Daoy (cell line): Measurements from ENCODE around the gene HFE. TPM values are rescaled to one million over a fixed set of nuclear protein-coding genes. Genes with fewer than 3 reads are reported as not detected.
"Not testable (repeated sequence)": the region's sequence is repeated elsewhere in the genome, so short reads cannot be mapped to it uniquely, and the experiment has no call there.

ENCODE experiments used
- DNase-seq: peaks from one replicate; pipeline ENCODE4 v3.0.0-alpha.2; 2015; ENCODE audit warnings: low read depth
- total RNA-seq: library from RNA; depleted of rRNA; stranded (reverse); fragments of >200 nt; shearing (Covaris generic); gene quantifications from 2 replicates; pipeline ENCODE4 v1.2.3, GENCODE V29; 2014; rRNA removed

The HFE gene, protein sequence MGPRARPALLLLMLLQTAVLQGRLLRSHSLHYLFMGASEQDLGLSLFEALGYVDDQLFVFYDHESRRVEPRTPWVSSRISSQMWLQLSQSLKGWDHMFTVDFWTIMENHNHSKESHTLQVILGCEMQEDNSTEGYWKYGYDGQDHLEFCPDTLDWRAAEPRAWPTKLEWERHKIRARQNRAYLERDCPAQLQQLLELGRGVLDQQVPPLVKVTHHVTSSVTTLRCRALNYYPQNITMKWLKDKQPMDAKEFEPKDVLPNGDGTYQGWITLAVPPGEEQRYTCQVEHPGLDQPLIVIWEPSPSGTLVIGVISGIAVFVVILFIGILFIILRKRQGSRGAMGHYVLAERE
- total RNA-seq = 1.5 and 2.0 TPM in 2 replicates

DNA sequence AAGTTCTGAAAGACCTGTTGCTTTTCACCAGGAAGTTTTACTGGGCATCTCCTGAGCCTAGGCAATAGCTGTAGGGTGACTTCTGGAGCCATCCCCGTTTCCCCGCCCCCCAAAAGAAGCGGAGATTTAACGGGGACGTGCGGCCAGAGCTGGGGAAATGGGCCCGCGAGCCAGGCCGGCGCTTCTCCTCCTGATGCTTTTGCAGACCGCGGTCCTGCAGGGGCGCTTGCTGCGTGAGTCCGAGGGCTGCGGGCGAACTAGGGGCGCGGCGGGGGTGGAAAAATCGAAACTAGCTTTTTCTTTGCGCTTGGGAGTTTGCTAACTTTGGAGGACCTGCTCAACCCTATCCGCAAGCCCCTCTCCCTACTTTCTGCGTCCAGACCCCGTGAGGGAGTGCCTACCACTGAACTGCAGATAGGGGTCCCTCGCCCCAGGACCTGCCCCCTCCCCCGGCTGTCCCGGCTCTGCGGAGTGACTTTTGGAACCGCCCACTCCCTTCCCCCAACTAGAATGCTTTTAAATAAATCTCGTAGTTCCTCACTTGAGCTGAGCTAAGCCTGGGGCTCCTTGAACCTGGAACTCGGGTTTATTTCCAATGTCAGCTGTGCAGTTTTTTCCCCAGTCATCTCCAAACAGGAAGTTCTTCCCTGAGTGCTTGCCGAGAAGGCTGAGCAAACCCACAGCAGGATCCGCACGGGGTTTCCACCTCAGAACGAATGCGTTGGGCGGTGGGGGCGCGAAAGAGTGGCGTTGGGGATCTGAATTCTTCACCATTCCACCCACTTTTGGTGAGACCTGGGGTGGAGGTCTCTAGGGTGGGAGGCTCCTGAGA, at the start of gene HFE:
HFE (plus strand) TSS at position 146 of the 832 bp plus-strand sequence; CDS start at position 158, 12 bp downstream.
- peak; percentile 74 for DNase-seq

DNA sequence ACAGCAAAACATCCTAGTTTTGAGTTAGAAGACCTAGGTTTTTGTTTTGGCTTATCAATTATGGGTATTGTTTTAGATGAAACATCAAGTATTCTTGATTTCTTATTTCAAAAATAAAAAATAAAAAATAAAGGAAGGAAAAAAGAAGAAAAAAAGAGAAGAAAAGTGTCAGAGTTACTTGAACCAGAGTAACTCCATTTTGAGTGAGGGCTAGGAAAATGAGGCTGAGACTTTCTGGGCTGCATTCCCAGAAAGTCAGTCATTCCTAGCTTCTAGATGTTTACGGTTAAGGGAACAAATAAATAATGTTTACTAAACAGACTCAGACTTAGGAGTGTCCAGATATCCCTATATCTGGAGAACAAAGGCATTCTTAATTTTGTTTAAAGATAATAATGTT, 45.3 kb upstream of the HFE start:
- no peak for DNase-seq

DNA sequence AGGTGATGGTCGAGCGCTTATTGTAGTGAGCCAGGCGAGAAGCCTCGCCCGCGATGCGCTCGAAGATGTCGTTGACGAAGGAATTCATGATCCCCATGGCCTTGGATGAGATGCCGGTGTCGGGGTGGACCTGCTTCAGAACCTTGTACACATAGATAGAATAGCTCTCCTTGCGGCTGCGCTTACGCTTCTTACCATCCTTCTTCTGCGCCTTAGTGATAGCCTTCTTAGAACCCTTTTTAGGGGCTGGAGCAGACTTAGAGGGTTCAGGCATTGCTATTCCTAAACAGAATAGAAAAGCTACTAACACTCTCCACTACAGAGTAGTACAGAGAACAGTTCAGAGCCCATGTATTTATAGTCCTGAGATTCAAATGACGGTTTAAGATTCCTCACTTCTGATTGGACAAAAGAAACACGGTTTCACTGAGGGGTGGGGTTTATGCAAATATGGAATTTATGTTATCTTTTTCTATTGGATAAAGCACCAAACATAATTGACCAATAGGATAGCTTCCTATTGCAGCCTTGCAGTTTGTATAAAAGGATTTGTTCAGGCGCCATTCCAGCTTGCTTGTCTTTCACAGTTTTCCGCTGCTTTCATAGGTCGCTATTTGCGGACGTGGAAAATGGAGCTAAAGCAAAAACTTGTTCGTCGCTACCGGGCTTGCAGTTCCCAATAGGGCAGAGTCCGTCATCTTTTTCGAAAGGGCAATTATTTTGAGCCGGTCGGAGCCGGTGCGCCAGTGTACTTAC, 43.7 kb upstream of the HFE start:
- no peak for DNase-seq

DNA sequence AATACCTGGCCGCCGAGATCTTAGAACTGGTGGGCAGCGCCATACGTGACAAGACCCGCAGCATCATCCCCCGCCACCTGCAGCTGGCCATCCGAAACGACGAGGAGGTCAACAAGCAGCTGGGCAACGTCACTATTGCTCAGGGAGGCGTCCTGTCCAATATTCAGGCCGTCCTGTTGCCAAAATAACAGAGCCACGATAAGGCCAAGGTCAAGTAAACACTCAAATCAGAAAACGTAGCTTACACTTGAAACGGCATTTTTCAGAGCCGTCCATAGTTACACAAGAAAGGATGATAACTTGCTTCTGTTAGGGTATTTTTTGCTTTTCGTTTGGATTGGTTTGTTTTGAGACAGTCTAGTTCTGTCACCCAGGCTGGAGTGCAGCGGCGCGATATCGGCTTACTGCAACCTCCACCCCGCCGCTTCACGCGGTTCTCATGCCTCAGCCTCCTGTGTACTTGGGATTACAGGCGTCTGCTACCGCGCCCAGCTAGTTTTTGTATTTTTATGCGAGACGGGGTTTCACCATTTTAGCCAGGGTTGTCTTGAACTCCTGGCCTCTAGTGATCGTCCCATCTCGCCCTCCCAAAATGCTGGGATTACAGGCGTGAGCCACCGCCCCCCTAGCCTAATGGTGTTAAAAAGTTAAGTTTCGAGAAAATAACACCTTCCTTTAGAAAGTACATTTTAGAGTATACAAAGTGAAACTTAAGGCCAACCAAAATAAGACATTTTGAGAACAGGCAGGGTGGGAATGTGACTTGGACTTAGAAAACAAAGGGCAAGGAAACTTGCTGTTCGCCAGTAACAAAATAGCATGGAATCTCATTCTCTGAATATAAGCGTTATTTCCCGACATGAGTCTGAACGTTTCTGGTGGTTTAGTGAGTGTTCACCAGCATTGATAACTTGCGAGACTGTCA, 42.8 kb upstream of the HFE start:
- no peak for DNase-seq

DNA sequence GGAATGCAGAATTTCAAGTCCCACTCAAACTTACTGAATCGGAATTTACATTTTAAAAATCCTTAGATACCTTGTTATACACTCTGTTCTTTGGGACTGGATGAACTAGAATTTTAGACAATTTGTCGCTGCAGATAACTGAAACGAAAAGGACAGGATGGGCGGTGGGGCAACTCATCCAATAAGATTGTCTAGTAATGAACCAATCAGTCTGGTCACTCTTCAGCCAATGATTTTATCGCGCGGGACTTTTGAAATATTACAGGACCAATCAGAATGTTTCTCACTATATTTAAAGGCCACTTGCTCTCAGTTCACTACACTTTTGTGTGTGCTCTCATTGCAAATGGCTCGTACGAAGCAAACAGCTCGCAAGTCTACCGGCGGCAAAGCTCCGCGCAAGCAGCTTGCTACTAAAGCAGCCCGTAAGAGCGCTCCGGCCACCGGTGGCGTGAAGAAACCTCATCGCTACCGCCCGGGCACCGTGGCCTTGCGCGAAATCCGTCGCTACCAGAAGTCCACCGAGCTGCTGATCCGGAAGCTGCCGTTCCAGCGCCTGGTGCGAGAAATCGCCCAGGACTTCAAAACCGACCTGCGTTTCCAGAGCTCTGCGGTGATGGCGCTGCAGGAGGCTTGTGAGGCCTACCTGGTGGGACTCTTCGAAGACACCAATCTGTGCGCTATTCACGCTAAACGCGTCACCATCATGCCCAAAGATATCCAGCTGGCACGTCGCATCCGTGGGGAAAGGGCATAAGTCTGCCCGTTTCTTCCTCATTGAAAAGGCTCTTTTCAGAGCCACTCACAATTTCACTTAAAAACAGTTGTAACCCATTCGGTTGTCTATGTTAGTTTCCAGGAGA, 41.9 kb upstream of the HFE start:
- no peak for DNase-seq

DNA sequence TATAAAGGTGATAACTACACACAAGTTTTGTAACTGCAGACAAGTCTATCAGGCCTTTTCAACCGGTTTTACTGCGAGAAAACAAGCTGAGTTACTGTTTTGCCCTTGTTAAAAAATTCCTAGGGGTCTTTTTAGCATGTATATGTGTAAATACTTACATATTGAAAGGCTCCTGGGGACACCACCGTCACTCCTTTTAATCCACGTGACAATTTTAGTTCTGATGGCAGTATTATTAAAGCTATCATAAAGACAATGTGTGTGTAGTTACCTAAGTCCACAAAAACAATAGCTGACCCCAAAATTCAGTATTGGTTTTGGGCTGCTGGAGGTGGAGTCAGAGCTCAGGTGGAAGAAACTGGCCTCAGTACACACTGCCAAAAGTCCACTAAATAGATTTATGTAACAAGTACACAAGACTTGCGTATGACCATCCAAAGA, 41.3 kb upstream of the HFE start:
- DNase-seq = no peak

DNA sequence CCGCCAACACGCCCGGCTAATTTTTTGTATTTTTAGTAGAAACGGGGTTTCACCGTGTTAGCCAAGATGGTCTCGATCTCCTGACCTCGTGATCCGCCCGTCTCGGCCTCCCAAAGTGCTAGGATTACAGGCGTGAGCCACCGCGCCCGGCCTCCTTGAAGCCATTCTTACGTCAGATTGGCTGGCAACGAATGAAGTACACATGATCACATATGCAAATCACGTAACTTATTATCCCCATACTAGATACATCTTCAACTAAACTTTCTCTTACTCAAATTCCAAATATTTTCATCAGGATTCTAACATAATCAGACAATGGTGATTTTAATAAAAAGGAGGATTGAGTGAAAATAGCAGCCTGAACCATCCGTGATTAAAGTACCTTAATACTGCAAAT, 39.9 kb upstream of the HFE start:
- DNase-seq = not testable (repeated sequence)

DNA sequence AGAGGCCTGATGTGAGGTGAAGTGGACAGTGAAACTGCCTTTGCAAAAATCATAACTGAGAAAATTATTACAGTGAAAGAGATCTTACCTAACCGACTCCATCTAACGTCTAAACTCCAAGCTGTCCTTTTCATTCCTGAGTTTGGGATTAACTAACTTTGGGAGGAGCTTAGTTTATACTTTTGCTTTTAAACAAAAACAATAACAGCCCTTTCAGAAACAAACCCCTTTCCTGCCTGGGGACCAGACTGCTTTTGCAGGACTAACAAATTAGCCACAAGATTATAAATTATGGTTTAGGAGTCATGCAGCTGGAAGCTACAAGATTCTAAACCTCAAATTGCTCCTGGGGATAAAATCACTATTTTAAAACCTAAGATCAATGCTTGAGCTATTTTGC, 38.6 kb upstream of the HFE start:
- DNase-seq = no peak

DNA sequence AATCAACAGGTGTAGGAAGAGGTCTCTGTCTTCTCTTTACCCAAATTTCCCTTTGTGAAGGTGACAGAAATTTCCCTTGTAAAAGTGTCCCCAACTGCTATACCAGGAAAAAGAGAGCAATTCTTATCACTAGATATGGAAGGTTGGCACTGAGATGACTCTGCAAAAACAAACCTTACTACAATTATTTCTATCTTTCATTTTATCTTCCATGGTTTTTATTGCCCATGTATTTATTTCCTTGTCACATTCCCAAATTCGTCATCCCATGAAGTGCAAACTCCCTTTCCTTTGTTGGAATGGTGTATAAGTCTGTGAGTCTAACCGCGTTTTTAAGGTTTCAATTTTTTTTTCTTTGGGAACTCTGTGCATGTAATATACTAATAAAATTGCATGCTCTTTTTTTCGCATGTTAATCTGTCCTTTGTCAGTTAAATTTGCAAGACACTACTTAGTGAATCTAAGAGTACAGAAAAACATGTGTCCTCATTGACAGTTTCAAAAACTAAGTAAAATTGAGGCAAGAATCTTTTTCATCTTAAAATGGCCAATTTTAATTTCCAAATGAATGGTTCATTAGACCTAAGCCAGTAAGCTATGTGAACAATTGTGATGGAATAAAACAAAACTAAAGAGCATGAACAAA, 35.4 kb upstream of the HFE start:
- DNase-seq = no peak

DNA sequence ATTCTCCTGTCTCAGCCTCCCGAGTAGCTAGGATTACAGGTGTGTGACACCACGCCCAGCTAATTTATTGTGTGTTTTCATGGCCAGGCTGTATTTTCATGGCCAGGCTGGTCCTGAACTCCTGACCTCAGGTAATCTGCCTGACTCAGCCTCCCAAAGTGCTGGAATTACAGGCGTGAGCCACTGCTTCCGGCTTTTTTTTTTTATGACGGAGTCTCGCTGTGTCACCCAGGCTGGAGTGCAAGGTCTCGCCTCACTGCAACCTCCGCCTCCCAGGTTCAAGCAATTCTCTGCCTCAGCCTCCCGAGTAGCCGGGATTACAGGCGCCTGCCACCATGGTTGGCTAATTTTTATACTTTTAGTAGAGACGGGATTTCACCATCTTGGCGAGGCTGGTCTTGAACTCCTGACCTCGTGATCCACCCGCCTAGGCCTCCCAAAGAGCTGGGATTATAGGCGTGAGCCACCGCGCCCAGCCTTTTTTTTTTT, 34.4 kb upstream of the HFE start:
- DNase-seq = not testable (repeated sequence)

DNA sequence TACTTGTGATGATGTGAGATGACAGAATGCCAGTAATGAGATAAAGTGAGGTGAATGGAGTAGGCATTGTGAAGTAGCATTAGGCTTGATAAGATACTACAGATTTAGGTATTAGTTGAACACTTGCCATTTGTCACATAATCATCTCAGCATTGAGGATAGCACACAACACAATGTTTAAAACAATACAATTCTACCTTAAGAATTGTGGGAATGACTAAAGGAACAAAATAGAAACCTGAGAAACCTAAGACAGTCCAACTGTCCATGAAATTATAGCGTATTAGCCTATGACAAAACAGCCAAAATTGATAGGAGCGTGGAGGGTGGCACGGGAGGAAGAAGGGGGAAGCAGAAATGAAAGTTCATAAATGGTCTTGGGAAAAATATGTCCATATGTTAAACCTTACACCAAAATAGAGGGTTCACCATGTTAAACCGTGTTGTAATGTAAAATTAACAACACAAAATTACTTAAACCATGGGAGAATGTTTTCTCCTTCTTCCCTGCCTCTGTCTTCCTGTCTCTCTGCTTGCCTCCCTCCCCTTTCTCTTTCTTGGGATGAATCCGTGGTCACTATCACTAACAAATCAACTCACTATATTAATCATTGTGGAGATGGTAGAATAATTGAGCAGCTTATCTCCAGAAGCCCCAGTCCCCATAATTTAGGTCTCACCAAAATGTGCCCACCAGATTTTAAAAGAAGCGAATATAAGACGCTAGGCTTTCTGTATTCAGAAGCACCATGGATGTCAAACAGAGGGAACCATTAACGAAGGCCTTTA, 33.0 kb upstream of the HFE start:
- DNase-seq = peak; percentile 29

DNA sequence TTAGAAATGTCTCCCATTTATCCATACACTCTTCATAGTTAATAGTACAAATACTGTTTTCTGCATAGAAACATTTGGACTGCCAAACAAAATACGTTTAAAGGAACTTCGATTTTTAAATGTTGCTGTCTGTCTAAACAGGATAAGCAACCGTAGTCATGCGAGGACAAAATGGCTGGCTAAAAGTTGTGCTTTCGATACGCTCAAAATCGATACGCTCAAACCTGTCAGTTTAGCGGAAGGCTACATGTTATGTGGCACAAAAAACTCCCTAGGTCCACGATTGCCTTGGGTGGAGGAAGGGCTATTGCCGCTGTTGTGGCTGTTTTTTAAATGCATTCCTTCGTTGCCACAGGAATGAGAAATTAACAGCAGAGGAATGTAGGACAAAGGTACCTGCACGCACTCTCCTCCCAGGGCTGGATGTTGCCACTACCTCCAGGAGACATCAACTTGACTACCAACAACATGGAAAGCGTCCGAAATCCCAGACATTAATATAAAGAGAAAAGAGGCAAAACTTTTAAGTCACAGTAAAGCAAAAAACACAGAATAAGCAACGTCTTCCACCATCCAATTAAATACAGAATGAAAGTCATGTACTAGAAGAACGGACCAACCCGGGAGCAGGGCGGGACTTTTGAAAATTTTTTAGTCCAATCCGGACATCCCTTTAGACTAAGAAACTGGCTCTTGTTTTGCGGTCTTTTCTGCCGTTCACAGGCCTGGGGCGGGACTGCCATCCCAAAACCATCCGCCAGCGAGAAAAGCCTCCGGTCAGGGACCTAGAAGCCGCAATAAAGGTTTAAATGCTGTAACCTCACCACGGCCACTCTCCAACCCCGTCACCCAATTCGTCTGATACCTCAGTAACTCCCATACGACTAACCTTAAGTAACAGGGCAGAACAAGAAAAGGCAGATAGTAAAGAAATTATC, 32.2 kb upstream of the HFE start:
- DNase-seq = peak; percentile 96

DNA sequence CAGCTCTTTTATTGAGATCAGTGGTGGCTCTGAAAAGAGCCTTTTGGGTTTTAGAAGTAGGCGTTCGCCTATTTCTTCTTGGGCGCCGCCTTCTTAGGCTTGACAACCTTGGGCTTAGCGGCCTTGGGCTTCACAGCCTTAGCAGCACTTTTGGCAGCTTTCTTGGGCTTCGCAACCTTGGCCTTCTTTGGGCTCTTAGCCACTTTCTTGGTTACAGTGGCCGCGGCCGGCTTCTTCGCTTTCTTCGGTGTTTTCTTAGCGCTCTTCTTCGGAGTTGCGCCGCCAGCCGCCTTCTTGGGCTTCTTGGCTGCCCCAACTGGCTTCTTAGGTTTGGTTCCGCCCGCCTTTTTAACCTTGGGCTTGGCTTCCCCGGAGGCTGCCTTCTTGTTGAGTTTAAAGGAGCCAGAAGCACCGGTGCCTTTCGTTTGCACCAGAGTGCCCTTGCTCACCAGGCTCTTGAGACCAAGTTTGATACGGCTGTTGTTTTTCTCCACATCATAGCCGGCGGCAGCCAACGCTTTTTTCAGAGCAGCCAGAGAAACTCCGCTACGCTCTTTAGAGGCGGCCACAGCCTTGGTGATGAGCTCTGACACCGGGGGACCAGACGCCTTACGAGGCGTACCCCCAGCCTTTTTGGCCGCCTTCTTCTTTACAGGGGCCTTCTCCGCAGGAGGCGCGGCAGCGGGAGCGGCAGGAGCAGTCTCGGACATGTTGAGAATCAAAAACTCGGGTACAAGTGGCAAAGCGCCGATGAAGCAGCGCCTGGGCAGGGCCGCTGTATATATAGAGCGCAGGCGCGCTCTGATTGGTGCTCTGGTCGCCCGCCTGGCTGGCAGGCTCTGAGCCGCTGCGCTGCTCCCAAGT, 31.3 kb upstream of the HFE start:
- peak; percentile 92 for DNase-seq

DNA sequence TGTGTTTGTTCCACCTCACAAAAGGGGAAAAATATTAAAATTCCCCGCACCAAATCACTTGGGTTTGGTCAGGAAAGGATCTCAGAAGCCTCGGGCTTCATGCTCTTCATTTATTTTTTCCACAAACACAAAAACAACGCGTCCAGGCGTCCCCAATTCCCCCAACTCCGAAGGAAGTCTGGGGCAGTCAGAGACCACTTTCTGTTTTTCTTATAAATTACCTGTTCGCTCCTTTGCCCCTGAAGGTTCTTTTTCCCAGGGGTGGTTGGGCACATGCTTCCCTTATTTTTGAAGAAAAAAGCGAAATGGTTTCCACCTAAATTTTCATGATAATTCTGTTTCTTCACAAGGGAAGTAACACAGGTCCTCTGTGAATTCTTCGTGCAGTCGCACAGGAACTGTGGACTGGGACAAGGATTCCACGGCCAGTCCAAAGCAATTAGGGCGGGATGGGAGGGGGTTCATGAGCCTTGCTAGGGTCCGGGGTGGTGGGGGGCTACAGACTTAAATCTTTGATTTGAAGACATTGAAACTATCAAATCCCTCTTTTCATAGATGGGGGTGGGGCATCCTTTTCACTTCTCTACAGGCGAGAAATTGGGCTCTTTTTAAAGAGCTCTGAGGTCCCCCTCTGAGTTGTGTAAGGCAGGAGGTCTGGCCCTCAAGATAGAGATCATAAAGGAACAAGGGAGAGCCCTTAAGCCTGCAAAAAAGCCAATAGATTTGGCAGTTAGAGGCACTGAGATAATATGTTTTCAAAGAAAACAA, 30.5 kb upstream of the HFE start:
- DNase-seq = peak; percentile 32

DNA sequence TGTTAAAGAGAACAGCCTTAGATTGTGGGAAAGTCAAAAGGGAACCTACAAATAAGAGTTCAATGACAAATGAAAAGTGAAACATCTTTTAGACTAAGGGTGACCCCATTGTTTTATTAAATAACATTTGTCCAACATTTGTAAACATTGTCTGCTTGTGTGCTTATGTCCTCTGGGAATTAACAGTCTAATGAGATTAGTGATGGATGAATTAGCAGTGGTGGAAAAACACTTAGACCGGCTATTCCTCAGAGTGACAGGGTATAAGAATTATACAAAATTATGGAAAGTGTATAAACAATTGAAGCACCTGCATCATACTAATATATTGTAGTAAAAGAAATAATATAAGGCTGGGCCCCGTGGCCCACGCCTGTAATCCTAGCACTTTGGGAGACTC, 29.3 kb upstream of the HFE start:
- DNase-seq = no peak
